GM23338 (cell line): ENCODE results near the gene KCNMB2. TPM values are rescaled to one million over a fixed set of nuclear protein-coding genes. Genes with fewer than 3 reads are reported as not detected.

ENCODE experiments used
- ATAC-seq: fragments of 200-7000 bp; cut with Tn5 transposase; 3 replicates; pipeline ENCODE4 v1.9.1; 2020
- DNase-seq: peaks from one replicate; pipeline ENCODE4 v3.0.0-alpha.2; 2015; ENCODE audit warnings: low spot score
- H2AFZ ChIP-seq: fragments of 200-600 bp; sonication (generic); 2 replicates; pipeline ENCODE4 v1.8.0; 2016; ENCODE audit warnings: antibody characterized with exemption, mild to moderate bottlenecking, moderate library complexity
- H3F3A ChIP-seq: fragments of 200-600 bp; sonication (generic); replicated peaks from 2 replicates; pipeline ENCODE4 v1.8.0; 2017; ENCODE audit warnings: antibody characterized with exemption, mixed run types, low read depth
- H3K27ac ChIP-seq: fragments of 200-600 bp; sonication (generic); 2 replicates; pipeline ENCODE4 v1.6.1; 2016; ENCODE audit warnings: low read depth
- H3K27me3 ChIP-seq: fragments of 200-600 bp; sonication (generic); 2 replicates; pipeline ENCODE4 v1.8.0; 2016; ENCODE audit warnings: mild to moderate bottlenecking, mixed run types, moderate library complexity; ENCODE audit not compliant: insufficient read depth
- H3K36me3 ChIP-seq: fragments of 200-600 bp; sonication (generic); 2 replicates; pipeline ENCODE4 v1.8.0; 2016; ENCODE audit warnings: mild to moderate bottlenecking; ENCODE audit not compliant: insufficient read depth
- H3K4me1 ChIP-seq: fragments of 200-600 bp; sonication (generic); 2 replicates; pipeline ENCODE4 v1.8.0; 2016; ENCODE audit warnings: mild to moderate bottlenecking, moderate library complexity; ENCODE audit not compliant: insufficient read depth
- H3K4me2 ChIP-seq: fragments of 200-600 bp; sonication (generic); 2 replicates; pipeline ENCODE4 v1.7.1; 2017; ENCODE audit warnings: mixed run types
- H3K4me3 ChIP-seq: fragments of 200-600 bp; sonication (generic); 2 replicates; pipeline ENCODE4 v1.6.1; 2016; ENCODE audit warnings: mixed run types
- H3K79me2 ChIP-seq: fragments of 200-600 bp; sonication (generic); replicated peaks from 2 replicates; pipeline ENCODE4 v1.8.0; 2017; ENCODE audit warnings: mild to moderate bottlenecking; ENCODE audit not compliant: insufficient read depth
- H3K9me2 ChIP-seq: fragments of 200-600 bp; sonication (generic); 2 replicates; pipeline ENCODE4 v1.8.0; 2017; ENCODE audit not compliant: insufficient read depth
- H4K20me1 ChIP-seq: fragments of 200-600 bp; sonication (generic); replicated peaks from 2 replicates; pipeline ENCODE4 v1.8.0; 2017; ENCODE audit warnings: mild to moderate bottlenecking; ENCODE audit not compliant: insufficient read depth
- H3K27ac Mint-ChIP-seq: 2 replicates; pipeline ENCODE4 v1.8.0; 2020; ENCODE audit warnings: inconsistent platforms, mild to moderate bottlenecking, moderate library complexity, mixed read lengths
- H3K27me3 Mint-ChIP-seq: 3 replicates; pipeline ENCODE4 v1.8.0; 2022; ENCODE audit warnings: low read depth, mild to moderate bottlenecking, moderate library complexity, mixed read lengths, inconsistent platforms; ENCODE audit not compliant: insufficient read depth, poor library complexity
- H3K36me3 Mint-ChIP-seq: 3 replicates; pipeline ENCODE4 v1.8.0; 2021; ENCODE audit warnings: low read depth, mild to moderate bottlenecking, inconsistent platforms, moderate library complexity, mixed read lengths
- H3K4me1 Mint-ChIP-seq: 3 replicates; pipeline ENCODE4 v1.8.0; 2020; ENCODE audit warnings: mild to moderate bottlenecking, inconsistent platforms, mixed read lengths
- H3K4me3 Mint-ChIP-seq: 3 replicates; pipeline ENCODE4 v1.8.0; 2021; ENCODE audit warnings: moderate library complexity, mild to moderate bottlenecking, inconsistent platforms, mixed read lengths
- H3K9me3 Mint-ChIP-seq: 3 replicates; pipeline ENCODE4 v1.8.0; 2020; ENCODE audit warnings: moderate library complexity, mild to moderate bottlenecking, inconsistent platforms, mixed read lengths
- CREB1 ChIP-seq: fragments of 250-450 bp; sonication (Bioruptor Pico); IDR thresholded peaks from 2 replicates; pipeline ENCODE4 v1.5.0; 2020; ENCODE audit warnings: low read depth, mild to moderate bottlenecking, moderate library complexity
- EZH2 ChIP-seq: fragments of 200-600 bp; sonication (generic); IDR thresholded peaks from one replicate; pipeline ENCODE4 v1.8.0; 2017; ENCODE audit warnings: antibody characterized with exemption, mild to moderate bottlenecking, low read depth; ENCODE audit not compliant: unreplicated experiment
- EZH2phosphoT487 ChIP-seq: fragments of 200-600 bp; sonication (generic); IDR thresholded peaks from one replicate; pipeline ENCODE4 v1.8.1; 2018; ENCODE audit warnings: antibody characterized with exemption; ENCODE audit not compliant: unreplicated experiment
- JUNB ChIP-seq: IDR thresholded peaks from one replicate; pipeline ENCODE4 v1.6.1; 2016; ENCODE audit warnings: antibody characterized with exemption; ENCODE audit not compliant: unreplicated experiment
- NANOG ChIP-seq: IDR thresholded peaks from 2 replicates; pipeline ENCODE4 v1.6.1; 2016; ENCODE audit warnings: antibody characterized with exemption, borderline replicate concordance
- REST ChIP-seq: IDR thresholded peaks from one replicate; pipeline ENCODE4 v1.6.1; 2018; ENCODE audit warnings: antibody characterized with exemption; ENCODE audit not compliant: unreplicated experiment
- STAT1 ChIP-seq: IDR thresholded peaks from one replicate; pipeline ENCODE4 v1.6.1; 2016; ENCODE audit warnings: antibody characterized with exemption; ENCODE audit not compliant: unreplicated experiment
- ZNF114 ChIP-seq: fragments of 250-450 bp; sonication (Bioruptor Pico); IDR thresholded peaks from 2 replicates; pipeline ENCODE4 v1.5.0; 2020; ENCODE audit warnings: mild to moderate bottlenecking, moderate library complexity
- ZNF331 ChIP-seq: fragments of 250-450 bp; sonication (Bioruptor Pico); IDR thresholded peaks from 2 replicates; pipeline ENCODE4 v1.5.0; 2020; ENCODE audit warnings: low read depth, mild to moderate bottlenecking, moderate library complexity
- polyA plus RNA-seq: library from polyadenylated mRNA; unstranded; fragments of >200 nt; fragmentation: Nextera tagmentation; extraction: Ambion mirVana; gene quantifications from 2 replicates; pipeline ENCODE4 v1.2.1, GENCODE V29; 2016
- total RNA-seq: library from RNA; depleted of rRNA; stranded (reverse); fragments of >200 nt; shearing (Covaris generic); gene quantifications from 2 replicates; pipeline ENCODE4 v1.2.3, GENCODE V29; 2014
- TF ChIP-seq, protein P1 (sequence below): IDR thresholded peaks from 2 replicates; pipeline ENCODE4 v1.6.1; 2016; ENCODE audit warnings: antibody characterized with exemption
- TF ChIP-seq, protein P2 (sequence below): fragments of 250-450 bp; sonication (Bioruptor Pico); IDR thresholded peaks from 2 replicates; pipeline ENCODE4 v1.5.0; 2020; ENCODE audit warnings: mild to moderate bottlenecking, moderate library complexity
- TF ChIP-seq, protein P3 (sequence below), 2 experiments: fragments of 200-600 bp in 1 of 2; sonication (generic) in 1 of 2; conservative IDR thresholded peaks; 2 replicates each; pipeline versions ENCODE4 v1.5.1 to v1.6.1; 2016 to 2017; ENCODE audit warnings: antibody characterized with exemption in 2 of 2, low read depth in 2 of 2, mild to moderate bottlenecking in 2 of 2, moderate library complexity in 1 of 2

Gene KCNMB2
- total and polyA plus RNA-seq, 2 experiments from 2014 or later: 0.53 TPM; not detected in 1

GRCh38 chr3:178529606-178530225, 6.5 kb upstream of the KCNMB2 start:
- H3K4me3 ChIP-seq: no peak overlapping the region
- H3K27me3 ChIP-seq: no peaks in the 10 kb centered on the region
- H3K4me1 ChIP-seq: peaks cover 13% of the 10 kb centered on the region
- H3K27me3 Mint-ChIP-seq: no peaks in the 10 kb centered on the region
- peaks cover 7% of the 10 kb centered on the region; the same call in 1 of the 3 replicates for H3K36me3 Mint-ChIP-seq
- ATAC-seq: no peak
- H3F3A ChIP-seq: no peaks in the 10 kb centered on the region
- no peak overlapping the region for H3K4me2 ChIP-seq
- no peak overlapping the region for H3K27ac ChIP-seq
- peaks cover 16% of the 10 kb centered on the region; the same call in 2 of the 3 replicates for H3K4me1 Mint-ChIP-seq
- no peaks in the 10 kb centered on the region for H3K36me3 ChIP-seq
- no peaks in the 10 kb centered on the region for H3K79me2 ChIP-seq
- no peaks in the 10 kb centered on the region for H4K20me1 ChIP-seq
- no peak overlapping the region for H3K4me3 Mint-ChIP-seq
- no peak for DNase-seq
- no peaks in the 10 kb centered on the region for H3K9me2 ChIP-seq
- H2AFZ ChIP-seq: no peak overlapping the region
- TF ChIP-seq JUNB (no peak), NANOG (no peak), EZH2phosphoT487 (no peak), STAT1 (no peak), ZNF331 (CRISPR knock-in tag) (no peak), REST (no peak), CREB1 (CRISPR knock-in tag) (no peak), EZH2 (no peak), ZNF114 (no peak)
- TF ChIP-seq, protein P1, sequence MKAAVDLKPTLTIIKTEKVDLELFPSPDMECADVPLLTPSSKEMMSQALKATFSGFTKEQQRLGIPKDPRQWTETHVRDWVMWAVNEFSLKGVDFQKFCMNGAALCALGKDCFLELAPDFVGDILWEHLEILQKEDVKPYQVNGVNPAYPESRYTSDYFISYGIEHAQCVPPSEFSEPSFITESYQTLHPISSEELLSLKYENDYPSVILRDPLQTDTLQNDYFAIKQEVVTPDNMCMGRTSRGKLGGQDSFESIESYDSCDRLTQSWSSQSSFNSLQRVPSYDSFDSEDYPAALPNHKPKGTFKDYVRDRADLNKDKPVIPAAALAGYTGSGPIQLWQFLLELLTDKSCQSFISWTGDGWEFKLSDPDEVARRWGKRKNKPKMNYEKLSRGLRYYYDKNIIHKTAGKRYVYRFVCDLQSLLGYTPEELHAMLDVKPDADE: no peak
- TF ChIP-seq, protein P2, sequence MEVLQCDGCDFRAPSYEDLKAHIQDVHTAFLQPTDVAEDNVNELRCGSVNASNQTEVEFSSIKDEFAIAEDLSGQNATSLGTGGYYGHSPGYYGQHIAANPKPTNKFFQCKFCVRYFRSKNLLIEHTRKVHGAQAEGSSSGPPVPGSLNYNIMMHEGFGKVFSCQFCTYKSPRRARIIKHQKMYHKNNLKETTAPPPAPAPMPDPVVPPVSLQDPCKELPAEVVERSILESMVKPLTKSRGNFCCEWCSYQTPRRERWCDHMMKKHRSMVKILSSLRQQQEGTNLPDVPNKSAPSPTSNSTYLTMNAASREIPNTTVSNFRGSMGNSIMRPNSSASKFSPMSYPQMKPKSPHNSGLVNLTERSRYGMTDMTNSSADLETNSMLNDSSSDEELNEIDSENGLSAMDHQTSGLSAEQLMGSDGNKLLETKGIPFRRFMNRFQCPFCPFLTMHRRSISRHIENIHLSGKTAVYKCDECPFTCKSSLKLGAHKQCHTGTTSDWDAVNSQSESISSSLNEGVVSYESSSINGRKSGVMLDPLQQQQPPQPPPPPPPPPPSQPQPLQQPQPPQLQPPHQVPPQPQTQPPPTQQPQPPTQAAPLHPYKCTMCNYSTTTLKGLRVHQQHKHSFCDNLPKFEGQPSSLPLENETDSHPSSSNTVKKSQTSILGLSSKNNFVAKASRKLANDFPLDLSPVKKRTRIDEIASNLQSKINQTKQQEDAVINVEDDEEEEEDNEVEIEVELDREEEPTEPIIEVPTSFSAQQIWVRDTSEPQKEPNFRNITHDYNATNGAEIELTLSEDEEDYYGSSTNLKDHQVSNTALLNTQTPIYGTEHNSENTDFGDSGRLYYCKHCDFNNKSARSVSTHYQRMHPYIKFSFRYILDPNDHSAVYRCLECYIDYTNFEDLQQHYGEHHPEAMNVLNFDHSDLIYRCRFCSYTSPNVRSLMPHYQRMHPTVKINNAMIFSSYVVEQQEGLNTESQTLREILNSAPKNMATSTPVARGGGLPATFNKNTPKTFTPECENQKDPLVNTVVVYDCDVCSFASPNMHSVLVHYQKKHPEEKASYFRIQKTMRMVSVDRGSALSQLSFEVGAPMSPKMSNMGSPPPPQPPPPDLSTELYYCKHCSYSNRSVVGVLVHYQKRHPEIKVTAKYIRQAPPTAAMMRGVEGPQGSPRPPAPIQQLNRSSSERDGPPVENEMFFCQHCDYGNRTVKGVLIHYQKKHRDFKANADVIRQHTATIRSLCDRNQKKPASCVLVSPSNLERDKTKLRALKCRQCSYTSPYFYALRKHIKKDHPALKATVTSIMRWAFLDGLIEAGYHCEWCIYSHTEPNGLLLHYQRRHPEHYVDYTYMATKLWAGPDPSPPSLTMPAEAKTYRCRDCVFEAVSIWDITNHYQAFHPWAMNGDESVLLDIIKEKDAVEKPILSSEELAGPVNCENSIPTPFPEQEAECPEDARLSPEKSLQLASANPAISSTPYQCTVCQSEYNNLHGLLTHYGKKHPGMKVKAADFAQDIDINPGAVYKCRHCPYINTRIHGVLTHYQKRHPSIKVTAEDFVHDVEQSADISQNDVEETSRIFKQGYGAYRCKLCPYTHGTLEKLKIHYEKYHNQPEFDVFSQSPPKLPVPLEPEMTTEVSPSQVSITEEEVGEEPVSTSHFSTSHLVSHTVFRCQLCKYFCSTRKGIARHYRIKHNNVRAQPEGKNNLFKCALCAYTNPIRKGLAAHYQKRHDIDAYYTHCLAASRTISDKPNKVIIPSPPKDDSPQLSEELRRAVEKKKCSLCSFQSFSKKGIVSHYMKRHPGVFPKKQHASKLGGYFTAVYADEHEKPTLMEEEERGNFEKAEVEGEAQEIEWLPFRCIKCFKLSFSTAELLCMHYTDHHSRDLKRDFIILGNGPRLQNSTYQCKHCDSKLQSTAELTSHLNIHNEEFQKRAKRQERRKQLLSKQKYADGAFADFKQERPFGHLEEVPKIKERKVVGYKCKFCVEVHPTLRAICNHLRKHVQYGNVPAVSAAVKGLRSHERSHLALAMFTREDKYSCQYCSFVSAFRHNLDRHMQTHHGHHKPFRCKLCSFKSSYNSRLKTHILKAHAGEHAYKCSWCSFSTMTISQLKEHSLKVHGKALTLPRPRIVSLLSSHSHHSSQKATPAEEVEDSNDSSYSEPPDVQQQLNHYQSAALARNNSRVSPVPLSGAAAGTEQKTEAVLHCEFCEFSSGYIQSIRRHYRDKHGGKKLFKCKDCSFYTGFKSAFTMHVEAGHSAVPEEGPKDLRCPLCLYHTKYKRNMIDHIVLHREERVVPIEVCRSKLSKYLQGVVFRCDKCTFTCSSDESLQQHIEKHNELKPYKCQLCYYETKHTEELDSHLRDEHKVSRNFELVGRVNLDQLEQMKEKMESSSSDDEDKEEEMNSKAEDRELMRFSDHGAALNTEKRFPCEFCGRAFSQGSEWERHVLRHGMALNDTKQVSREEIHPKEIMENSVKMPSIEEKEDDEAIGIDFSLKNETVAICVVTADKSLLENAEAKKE (CRISPR knock-in tag): no peak
- TF ChIP-seq, protein P3, sequence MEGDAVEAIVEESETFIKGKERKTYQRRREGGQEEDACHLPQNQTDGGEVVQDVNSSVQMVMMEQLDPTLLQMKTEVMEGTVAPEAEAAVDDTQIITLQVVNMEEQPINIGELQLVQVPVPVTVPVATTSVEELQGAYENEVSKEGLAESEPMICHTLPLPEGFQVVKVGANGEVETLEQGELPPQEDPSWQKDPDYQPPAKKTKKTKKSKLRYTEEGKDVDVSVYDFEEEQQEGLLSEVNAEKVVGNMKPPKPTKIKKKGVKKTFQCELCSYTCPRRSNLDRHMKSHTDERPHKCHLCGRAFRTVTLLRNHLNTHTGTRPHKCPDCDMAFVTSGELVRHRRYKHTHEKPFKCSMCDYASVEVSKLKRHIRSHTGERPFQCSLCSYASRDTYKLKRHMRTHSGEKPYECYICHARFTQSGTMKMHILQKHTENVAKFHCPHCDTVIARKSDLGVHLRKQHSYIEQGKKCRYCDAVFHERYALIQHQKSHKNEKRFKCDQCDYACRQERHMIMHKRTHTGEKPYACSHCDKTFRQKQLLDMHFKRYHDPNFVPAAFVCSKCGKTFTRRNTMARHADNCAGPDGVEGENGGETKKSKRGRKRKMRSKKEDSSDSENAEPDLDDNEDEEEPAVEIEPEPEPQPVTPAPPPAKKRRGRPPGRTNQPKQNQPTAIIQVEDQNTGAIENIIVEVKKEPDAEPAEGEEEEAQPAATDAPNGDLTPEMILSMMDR (conservative IDR thresholded peaks at IDR 0.05; ENCODE audit: low read depth in 2 of 2): no peak
- no peak overlapping the region for H3K27ac Mint-ChIP-seq
- H3K9me3 Mint-ChIP-seq: peaks cover 3% of the 10 kb centered on the region; the same call in 1 of the 3 replicates
